A673 (cell line): ENCODE data around the gene PRPF40B. TPM values are rescaled to one million over a fixed set of nuclear protein-coding genes. Genes with fewer than 3 reads are reported as not detected.
A peak's percentile ranks its signal among the peaks of the same experiment; 100 is the strongest.

Experiments used
- BruUV-seq: library from RNA; stranded (reverse); fragments of 400-500 nt; replicated peaks from 2 replicates; lab custom pipeline; 2021; lab: Mats Ljungman, UMichigan
- CTCF ChIA-PET: fragments of 300-600 bp; sonication (Branson Sonifier 250); formaldehyde crosslinking; loops from one replicate; lab custom pipeline; 2022; ENCODE audit warnings: antibody characterized with exemption; lab: Charles Lee
- POLR2A ChIA-PET: fragments of 300-600 bp; sonication (Branson Sonifier 250); formaldehyde crosslinking; loops from one replicate; lab custom pipeline; 2022; ENCODE audit warnings: antibody characterized with exemption; ENCODE audit not compliant: low non-redundant PET; lab: Charles Lee
- DNase-seq: peaks from one replicate; pipeline ENCODE4 v3.0.0-alpha.2; 2015; ENCODE audit warnings: low spot score
- H3K27ac ChIP-seq: fragments of 200-600 bp; sonication (generic); 2 replicates; pipeline ENCODE4 v1.5.1; 2016; ENCODE audit warnings: mixed run types, low read depth, mild to moderate bottlenecking, mixed read lengths, antibody characterized with exemption, low read length; ENCODE audit not compliant: poor library complexity, severe bottlenecking
- H3K27me3 ChIP-seq: fragments of 200-600 bp; sonication (generic); replicated peaks from 2 replicates; pipeline ENCODE4 v1.6.1; 2017; ENCODE audit warnings: mixed run types, low read depth, mild to moderate bottlenecking, mixed read lengths, antibody characterized with exemption, low read length; ENCODE audit not compliant: insufficient read depth, poor library complexity
- H3K36me3 ChIP-seq: fragments of 200-600 bp; sonication (generic); 2 replicates; pipeline ENCODE4 v1.6.1; 2016; ENCODE audit warnings: mixed run types, mild to moderate bottlenecking, mixed read lengths, antibody characterized with exemption, low read length; ENCODE audit not compliant: insufficient read depth, poor library complexity, severe bottlenecking
- H3K4me1 ChIP-seq: fragments of 200-600 bp; sonication (generic); 2 replicates; pipeline ENCODE4 v1.6.1; 2017; ENCODE audit warnings: mixed run types, mild to moderate bottlenecking, mixed read lengths, antibody characterized with exemption, low read length; ENCODE audit not compliant: insufficient read depth, poor library complexity, severe bottlenecking
- H3K4me3 ChIP-seq: fragments of 200-600 bp; sonication (generic); 2 replicates; pipeline ENCODE4 v1.5.1; 2016; ENCODE audit warnings: low read depth, mixed run types, mild to moderate bottlenecking, mixed read lengths, low read length; ENCODE audit not compliant: poor library complexity, severe bottlenecking
- H3K9me3 ChIP-seq: fragments of 200-600 bp; sonication (generic); 2 replicates; pipeline ENCODE4 v1.6.1; 2016; ENCODE audit warnings: mixed run types, low read depth, mild to moderate bottlenecking, mixed read lengths, antibody characterized with exemption, low read length; ENCODE audit not compliant: poor library complexity, severe bottlenecking
- EZH2 ChIP-seq: fragments of 200-600 bp; sonication (generic); IDR thresholded peaks from 2 replicates; pipeline ENCODE4 v1.6.1; 2017; ENCODE audit warnings: borderline replicate concordance, low read depth, mild to moderate bottlenecking, mixed read lengths, antibody characterized with exemption, low read length; ENCODE audit not compliant: poor library complexity, severe bottlenecking
- intact Hi-C: fragments of 100-400 bp; cut with micrococcal nuclease; formaldehyde crosslinking; loops from one replicate; pipeline ENCODE4 v1.10.0; 2022; ENCODE audit not compliant: unreplicated experiment
- total RNA-seq: library from RNA; stranded (reverse); gene quantifications from 2 replicates; pipeline ENCODE4 v1.2.3, GENCODE V29; 2021
- TF ChIP-seq, protein P1 (sequence below): fragments of 300-800, 200-600 bp; sonication (generic); conservative IDR thresholded peaks from 2 replicates; pipeline ENCODE4 v1.5.1; 2017; ENCODE audit warnings: low read depth, mild to moderate bottlenecking, antibody characterized with exemption, low read length, moderate library complexity, mixed read lengths

PRPF40B gene
- total RNA-seq, 1 experiment from 2014 or later = 14.0 TPM

DNA sequence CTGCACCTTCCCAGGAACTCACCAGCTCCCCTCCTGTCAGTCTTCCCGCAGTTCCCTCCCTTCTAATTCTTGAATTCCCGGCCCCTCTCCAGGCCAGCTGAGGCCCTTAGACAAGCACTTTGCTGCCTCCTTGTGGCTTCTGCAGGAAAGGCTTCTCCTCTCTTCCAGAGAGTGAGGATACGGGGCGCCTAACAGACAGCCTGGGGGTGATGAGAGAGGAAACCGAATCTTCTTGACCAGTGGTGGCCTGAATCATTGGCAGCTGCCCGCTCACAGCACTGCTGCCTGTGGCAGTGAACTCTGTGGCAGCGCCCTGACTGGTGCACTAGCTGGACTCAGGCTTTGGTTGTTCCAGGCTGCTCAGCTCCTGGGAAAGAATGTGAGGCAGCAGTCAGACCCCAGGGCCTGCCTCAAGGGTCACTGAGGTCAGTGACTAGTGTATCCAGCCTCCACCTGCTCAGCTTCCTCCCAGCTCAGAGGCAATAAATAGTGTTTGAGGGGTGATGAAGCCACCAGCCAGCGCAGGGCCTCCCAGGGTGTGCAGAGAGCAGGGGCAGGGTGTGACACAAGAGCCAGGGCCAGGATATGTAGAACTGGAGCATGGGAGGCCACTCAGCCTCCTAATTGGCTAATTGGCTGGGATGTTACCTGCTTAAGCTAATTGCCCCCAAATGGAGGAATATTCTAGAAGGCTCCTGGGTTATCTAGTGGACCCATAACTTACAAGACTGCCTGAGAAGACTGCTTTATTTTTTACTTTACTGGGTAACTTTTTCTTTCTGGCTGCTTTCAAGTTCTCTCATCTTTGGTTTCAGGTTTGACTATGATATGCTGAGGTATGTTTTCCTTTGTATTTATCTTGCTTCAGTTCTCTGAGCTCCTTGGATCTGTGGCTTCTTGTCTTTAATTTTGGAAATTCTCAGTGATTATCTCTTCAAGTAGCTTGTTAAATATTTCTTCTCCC lies 42.5 kb upstream of the PRPF40B start:
- Histone ChIP-seq H3K9me3 (no peaks in the 10 kb centered on the region), H3K27me3 (no peaks in the 10 kb centered on the region), H3K36me3 (no peaks in the 10 kb centered on the region), H3K27ac (no peak overlapping the region), H3K4me1 (no peaks in the 10 kb centered on the region), H3K4me3 (no peak overlapping the region)
- no TSS peak for BruUV-seq
- POLR2A ChIA-PET = no interaction called here
- peak; percentile 84 for DNase-seq
- no peak for TF ChIP-seq EZH2
- TF ChIP-seq, protein P1, sequence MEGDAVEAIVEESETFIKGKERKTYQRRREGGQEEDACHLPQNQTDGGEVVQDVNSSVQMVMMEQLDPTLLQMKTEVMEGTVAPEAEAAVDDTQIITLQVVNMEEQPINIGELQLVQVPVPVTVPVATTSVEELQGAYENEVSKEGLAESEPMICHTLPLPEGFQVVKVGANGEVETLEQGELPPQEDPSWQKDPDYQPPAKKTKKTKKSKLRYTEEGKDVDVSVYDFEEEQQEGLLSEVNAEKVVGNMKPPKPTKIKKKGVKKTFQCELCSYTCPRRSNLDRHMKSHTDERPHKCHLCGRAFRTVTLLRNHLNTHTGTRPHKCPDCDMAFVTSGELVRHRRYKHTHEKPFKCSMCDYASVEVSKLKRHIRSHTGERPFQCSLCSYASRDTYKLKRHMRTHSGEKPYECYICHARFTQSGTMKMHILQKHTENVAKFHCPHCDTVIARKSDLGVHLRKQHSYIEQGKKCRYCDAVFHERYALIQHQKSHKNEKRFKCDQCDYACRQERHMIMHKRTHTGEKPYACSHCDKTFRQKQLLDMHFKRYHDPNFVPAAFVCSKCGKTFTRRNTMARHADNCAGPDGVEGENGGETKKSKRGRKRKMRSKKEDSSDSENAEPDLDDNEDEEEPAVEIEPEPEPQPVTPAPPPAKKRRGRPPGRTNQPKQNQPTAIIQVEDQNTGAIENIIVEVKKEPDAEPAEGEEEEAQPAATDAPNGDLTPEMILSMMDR = peak; percentile 92
- CTCF ChIA-PET = interaction anchor here (0.5 to 3.1 kb wide), 8 partner anchors 41 to 1567 kb away, joined by 3 to 33 read pairs (median 3); partner anchors contain the start of genes DNAJC22 and SPATS2
- intact Hi-C loops = loop anchor here (5.0 kb wide), 1 partner anchor 224 kb away; no protein-coding TSS in a partner anchor

DNA sequence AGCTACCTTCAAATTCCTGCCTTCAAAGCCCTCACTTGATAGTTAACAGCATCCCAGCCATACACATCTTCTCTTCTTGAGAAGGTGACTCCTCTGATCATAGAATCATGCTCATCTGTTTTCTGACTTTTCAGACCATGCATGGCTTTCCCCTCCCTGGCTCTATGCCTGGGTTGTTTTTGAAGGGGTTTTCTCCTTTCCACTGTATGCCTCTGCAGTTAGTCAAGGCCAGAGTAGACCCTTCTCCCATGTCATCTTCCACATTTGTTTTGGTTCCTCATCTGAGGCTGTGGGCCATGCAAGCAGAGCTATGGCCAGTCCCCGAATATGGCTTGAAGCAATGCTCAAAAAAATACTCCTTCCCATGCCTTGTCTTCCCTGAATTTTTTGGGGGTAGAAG lies 41.2 kb upstream of the PRPF40B start:
- no peak for DNase-seq
- Histone ChIP-seq H3K36me3 (no peaks in the 10 kb centered on the region), H3K9me3 (no peaks in the 10 kb centered on the region), H3K27me3 (no peaks in the 10 kb centered on the region), H3K4me3 (no peak overlapping the region), H3K4me1 (no peaks in the 10 kb centered on the region), H3K27ac (no peak overlapping the region)
- TF ChIP-seq, protein P1 = no peak
- TF ChIP-seq EZH2 = no peak
- ChIA-PET CTCF (interaction anchor here (3.1 kb wide), 1 partner anchor 224 kb away, joined by 33 read pairs; no protein-coding TSS in a partner anchor), POLR2A (no interaction called here)
- intact Hi-C loops = loop anchor here (5.0 kb wide), 1 partner anchor 225 kb away; no protein-coding TSS in a partner anchor
- BruUV-seq = no TSS peak

DNA sequence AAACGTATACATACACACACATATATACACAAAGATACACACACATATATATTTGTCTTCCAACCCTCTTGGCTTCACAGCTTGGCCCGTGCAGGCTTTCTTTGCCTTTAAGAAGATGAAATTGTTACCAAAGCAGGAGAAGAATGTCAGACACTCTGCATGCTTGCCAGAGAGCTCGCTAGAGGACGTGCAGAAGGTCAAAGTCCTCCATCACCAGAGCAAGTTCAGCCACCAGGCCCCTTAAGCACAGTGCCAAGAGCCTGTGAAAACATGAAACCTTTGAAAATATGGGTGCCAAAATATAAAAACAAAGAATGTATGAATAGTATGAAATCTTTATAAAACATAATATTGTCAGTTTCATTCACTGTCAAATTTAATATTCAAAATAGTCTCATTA lies 40.5 kb upstream of the PRPF40B start:
- no peaks in the 10 kb centered on the region for H3K27me3 ChIP-seq
- H3K9me3 ChIP-seq = no peaks in the 10 kb centered on the region
- CTCF ChIA-PET = interaction anchor here (3.1 kb wide), 1 partner anchor 225 kb away, joined by 33 read pairs; no protein-coding TSS in a partner anchor
- no peak overlapping the region for H3K4me3 ChIP-seq
- TF ChIP-seq EZH2 = no peak
- TF ChIP-seq, protein P1 = no peak
- BruUV-seq = no TSS peak
- no peaks in the 10 kb centered on the region for H3K36me3 ChIP-seq
- H3K4me1 ChIP-seq = no peaks in the 10 kb centered on the region
- no peak for DNase-seq
- POLR2A ChIA-PET = no interaction called here
- no peak overlapping the region for H3K27ac ChIP-seq
- intact Hi-C loops = loop anchor here (5.0 kb wide), 1 partner anchor 226 kb away; no protein-coding TSS in a partner anchor
